HL-60 (cell line): ENCODE measurements around the gene RGS2.

Source experiments
- GABPA ChIP-seq: IDR thresholded peaks from 2 replicates; pipeline ENCODE4 v1.6.1; 2012; ENCODE audit warnings: low read depth
- POLR2AphosphoS5 ChIP-seq: IDR thresholded peaks from 2 replicates; pipeline ENCODE4 v1.6.1; 2012; ENCODE audit warnings: low read depth
- SPI1 ChIP-seq: IDR thresholded peaks from 2 replicates; pipeline ENCODE4 v1.6.1; 2012; ENCODE audit warnings: low read depth, mild to moderate bottlenecking, borderline replicate concordance
- TF ChIP-seq, protein P1 (sequence below): IDR thresholded peaks from one replicate; pipeline ENCODE4 v1.5.1; 2011; ENCODE audit warnings: low read length, control low read depth, inconsistent platforms; ENCODE audit not compliant: insufficient read depth
- TF ChIP-seq, protein P2 (sequence below): IDR thresholded peaks from 2 replicates; pipeline ENCODE4 v1.6.1; 2012; ENCODE audit warnings: low read depth; ENCODE audit not compliant: insufficient replicate concordance

DNA sequence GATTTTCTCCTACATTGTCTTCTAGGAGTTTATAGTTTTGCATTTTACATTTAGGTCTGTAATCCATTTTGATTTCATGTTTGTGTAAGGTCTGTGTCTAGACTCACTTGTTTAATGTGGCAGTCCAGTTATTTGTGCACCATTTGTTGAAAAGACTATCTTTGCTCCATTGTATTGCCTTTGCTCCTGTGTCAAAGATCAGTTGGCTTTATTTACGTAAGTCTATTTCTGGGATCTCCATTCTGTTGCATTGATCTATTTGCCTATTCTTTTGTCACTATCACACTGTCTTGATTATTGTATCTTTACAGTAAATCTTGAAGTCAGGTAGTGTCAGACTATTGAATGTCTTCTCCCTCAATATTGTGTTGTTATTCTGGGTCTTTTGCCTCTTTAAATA is 49.7 kb upstream of the RGS2 start:
- TF ChIP-seq, protein P1, sequence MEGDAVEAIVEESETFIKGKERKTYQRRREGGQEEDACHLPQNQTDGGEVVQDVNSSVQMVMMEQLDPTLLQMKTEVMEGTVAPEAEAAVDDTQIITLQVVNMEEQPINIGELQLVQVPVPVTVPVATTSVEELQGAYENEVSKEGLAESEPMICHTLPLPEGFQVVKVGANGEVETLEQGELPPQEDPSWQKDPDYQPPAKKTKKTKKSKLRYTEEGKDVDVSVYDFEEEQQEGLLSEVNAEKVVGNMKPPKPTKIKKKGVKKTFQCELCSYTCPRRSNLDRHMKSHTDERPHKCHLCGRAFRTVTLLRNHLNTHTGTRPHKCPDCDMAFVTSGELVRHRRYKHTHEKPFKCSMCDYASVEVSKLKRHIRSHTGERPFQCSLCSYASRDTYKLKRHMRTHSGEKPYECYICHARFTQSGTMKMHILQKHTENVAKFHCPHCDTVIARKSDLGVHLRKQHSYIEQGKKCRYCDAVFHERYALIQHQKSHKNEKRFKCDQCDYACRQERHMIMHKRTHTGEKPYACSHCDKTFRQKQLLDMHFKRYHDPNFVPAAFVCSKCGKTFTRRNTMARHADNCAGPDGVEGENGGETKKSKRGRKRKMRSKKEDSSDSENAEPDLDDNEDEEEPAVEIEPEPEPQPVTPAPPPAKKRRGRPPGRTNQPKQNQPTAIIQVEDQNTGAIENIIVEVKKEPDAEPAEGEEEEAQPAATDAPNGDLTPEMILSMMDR = no peak
- TF ChIP-seq, protein P2, sequence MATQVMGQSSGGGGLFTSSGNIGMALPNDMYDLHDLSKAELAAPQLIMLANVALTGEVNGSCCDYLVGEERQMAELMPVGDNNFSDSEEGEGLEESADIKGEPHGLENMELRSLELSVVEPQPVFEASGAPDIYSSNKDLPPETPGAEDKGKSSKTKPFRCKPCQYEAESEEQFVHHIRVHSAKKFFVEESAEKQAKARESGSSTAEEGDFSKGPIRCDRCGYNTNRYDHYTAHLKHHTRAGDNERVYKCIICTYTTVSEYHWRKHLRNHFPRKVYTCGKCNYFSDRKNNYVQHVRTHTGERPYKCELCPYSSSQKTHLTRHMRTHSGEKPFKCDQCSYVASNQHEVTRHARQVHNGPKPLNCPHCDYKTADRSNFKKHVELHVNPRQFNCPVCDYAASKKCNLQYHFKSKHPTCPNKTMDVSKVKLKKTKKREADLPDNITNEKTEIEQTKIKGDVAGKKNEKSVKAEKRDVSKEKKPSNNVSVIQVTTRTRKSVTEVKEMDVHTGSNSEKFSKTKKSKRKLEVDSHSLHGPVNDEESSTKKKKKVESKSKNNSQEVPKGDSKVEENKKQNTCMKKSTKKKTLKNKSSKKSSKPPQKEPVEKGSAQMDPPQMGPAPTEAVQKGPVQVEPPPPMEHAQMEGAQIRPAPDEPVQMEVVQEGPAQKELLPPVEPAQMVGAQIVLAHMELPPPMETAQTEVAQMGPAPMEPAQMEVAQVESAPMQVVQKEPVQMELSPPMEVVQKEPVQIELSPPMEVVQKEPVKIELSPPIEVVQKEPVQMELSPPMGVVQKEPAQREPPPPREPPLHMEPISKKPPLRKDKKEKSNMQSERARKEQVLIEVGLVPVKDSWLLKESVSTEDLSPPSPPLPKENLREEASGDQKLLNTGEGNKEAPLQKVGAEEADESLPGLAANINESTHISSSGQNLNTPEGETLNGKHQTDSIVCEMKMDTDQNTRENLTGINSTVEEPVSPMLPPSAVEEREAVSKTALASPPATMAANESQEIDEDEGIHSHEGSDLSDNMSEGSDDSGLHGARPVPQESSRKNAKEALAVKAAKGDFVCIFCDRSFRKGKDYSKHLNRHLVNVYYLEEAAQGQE = no peak
- no peak for TF ChIP-seq POLR2AphosphoS5
- TF ChIP-seq GABPA = no peak
- no peak for TF ChIP-seq SPI1
